DND-41 (cell line): ENCODE data around the gene TCP11L1.

Experiments used
- EZH2 ChIP-seq: IDR thresholded peaks from 3 replicates; pipeline ENCODE4 v1.6.1; 2012; ENCODE audit warnings: borderline replicate concordance, low read depth, mild to moderate bottlenecking, moderate library complexity, low read length, inconsistent platforms; ENCODE audit not compliant: severe bottlenecking
- TF ChIP-seq, protein P1 (sequence below): IDR thresholded peaks from 2 replicates; pipeline ENCODE4 v1.5.1; 2012; ENCODE audit warnings: borderline replicate concordance, low read length, moderate library complexity, mild to moderate bottlenecking; ENCODE audit not compliant: poor library complexity, severe bottlenecking; ENCODE audit errors: extremely low read depth

GRCh38 chr11:32990481-32990880 lies 48.9 kb upstream of the TCP11L1 start:
- TF ChIP-seq, protein P1, sequence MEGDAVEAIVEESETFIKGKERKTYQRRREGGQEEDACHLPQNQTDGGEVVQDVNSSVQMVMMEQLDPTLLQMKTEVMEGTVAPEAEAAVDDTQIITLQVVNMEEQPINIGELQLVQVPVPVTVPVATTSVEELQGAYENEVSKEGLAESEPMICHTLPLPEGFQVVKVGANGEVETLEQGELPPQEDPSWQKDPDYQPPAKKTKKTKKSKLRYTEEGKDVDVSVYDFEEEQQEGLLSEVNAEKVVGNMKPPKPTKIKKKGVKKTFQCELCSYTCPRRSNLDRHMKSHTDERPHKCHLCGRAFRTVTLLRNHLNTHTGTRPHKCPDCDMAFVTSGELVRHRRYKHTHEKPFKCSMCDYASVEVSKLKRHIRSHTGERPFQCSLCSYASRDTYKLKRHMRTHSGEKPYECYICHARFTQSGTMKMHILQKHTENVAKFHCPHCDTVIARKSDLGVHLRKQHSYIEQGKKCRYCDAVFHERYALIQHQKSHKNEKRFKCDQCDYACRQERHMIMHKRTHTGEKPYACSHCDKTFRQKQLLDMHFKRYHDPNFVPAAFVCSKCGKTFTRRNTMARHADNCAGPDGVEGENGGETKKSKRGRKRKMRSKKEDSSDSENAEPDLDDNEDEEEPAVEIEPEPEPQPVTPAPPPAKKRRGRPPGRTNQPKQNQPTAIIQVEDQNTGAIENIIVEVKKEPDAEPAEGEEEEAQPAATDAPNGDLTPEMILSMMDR: no peak
- TF ChIP-seq EZH2: no peak
